ENCODE results near the gene KAT6B. TPM values are rescaled to one million over a fixed set of nuclear protein-coding genes. Genes with fewer than 3 reads are reported as not detected.

Gene KAT6B
- total and polyA plus RNA-seq, 2 of the 8 experiments (the other 6 are each of a cell fraction or from before 2014, with no cell fraction given) = 7.3 to 30.8 TPM

DNA sequence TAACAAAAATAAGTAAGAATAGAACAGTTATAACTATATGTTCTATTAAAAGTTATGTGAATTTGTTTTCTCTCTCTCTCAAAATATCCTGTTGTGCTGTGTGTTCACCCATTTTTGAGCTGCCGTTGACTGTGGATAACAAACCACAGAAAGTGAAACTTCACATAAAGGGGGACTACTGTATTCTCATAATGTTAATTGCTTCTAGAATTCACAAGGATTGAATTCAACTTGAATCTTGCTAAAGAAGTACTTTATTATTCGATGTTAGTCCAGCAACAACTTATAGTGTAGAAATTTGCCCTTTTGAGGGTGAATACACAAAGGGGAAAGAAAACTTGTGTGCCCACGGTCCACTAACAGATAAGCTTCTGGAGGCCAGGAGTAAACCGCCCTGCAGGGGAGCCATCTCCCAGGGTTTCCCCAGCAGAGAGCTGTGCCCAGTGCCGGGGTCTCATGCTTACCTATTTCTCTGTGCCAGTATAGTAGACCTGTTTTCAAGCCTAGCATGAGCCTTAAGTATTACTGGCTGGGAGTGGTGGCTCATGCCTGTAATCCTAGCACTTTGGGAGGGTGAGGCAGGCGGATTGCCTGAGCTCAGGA is 87.1 kb downstream of the KAT6B start:
- Histone ChIP-seq H3K9ac (replicated peaks in 1 of 4; ENCODE audit: extremely low read depth in 1 of 4, low read depth in 3 of 4, low read length in 3 of 4) (no peak overlapping the region), H2AFZ (ENCODE audit: low read length) (no peak overlapping the region), H3K9me3 (ENCODE audit: insufficient read depth in 2 of 2, low read depth in 1 of 2, low read length in 1 of 2) (no peaks in the 10 kb centered on the region; a peak in 1 of 4 replicates), H4K5ac (ENCODE audit: insufficient read length, low read depth, low read length) (no peak overlapping the region), H3K4me1 (replicated peaks in 1 of 4; ENCODE audit: control insufficient read depth in 3 of 4, insufficient read depth in 4 of 4, low read length in 3 of 4) (no peaks in the 10 kb centered on the region; a peak in 1 of 7 replicates), H3K79me2 (ENCODE audit: control insufficient read depth in 1 of 2, insufficient read depth in 2 of 2, low read length in 2 of 2) (peaks cover 3 to 16% of the 10 kb centered on the region in 2 experiments; a peak in 2 of 4 replicates), H3K27me3 (replicated peaks in 1 of 4; ENCODE audit: control insufficient read depth in 3 of 4, extremely low read depth in 1 of 4, insufficient read depth in 3 of 4, low read length in 3 of 4) (no peaks in the 10 kb centered on the region), H3K18ac (ENCODE audit: extremely low read depth, low read length) (no peak overlapping the region), H3K36me3 (ENCODE audit: control insufficient read depth in 2 of 4, insufficient read depth in 4 of 4, low read length in 3 of 4) (no peaks in the 10 kb centered on the region), H3K4ac (replicated peaks; ENCODE audit: insufficient read length, low read depth, low read length) (no peak overlapping the region), H3K23ac (ENCODE audit: insufficient read length) (no peak overlapping the region), H3K27ac (ENCODE audit: low read depth, low read length) (no peak overlapping the region), H4K8ac (ENCODE audit: extremely low read depth, insufficient read depth, low read length) (no peak overlapping the region), H2BK120ac (replicated peaks; ENCODE audit: low read depth, low read length) (no peak overlapping the region), H2BK12ac (ENCODE audit: low read depth, low read length) (no peak overlapping the region), H2BK20ac (ENCODE audit: low read length) (no peak overlapping the region), H4K20me1 (replicated peaks in 1 of 2; ENCODE audit: control insufficient read depth in 1 of 2, insufficient read depth in 2 of 2, low read length in 2 of 2) (peaks cover 0 to 2% of the 10 kb centered on the region in 2 experiments), H3K4me3 (ENCODE audit: extremely low read depth in 1 of 4, insufficient read depth in 2 of 4, low read depth in 3 of 4, low read length in 4 of 4) (no peak overlapping the region), H2BK5ac (ENCODE audit: low read depth, low read length) (no peak overlapping the region), H2AK5ac (ENCODE audit: low read depth, low read length) (no peak overlapping the region), H2BK15ac (ENCODE audit: low read length) (no peak overlapping the region), H3K56ac (replicated peaks; ENCODE audit: insufficient read length, low read depth, low read length) (no peak overlapping the region), H4K91ac (replicated peaks; ENCODE audit: insufficient read length, low read length) (no peak overlapping the region), H3K23me2 (ENCODE audit: low read depth, low read length) (no peaks in the 10 kb centered on the region), H3K4me2 (ENCODE audit: insufficient read depth in 1 of 2, low read depth in 2 of 2, low read length in 2 of 2) (no peak overlapping the region), H3K14ac (ENCODE audit: insufficient read length) (no peak overlapping the region), H3K79me1 (ENCODE audit: low read depth, low read length) (peaks cover 3% of the 10 kb centered on the region)
- 91% methylated on average over 6 of the region's 6 CpGs; no CpG with 5 or more reads in 1 of the 2 experiments for WGBS, 2 experiments (ENCODE audit: extremely low coverage in 1 of 2, insufficient coverage in 1 of 2, insufficient read length in 1 of 2, insufficient replicate concordance in 2 of 2, low coverage in 1 of 2, low lambda C conversion rate in 2 of 2, missing lambda C conversion rate in 1 of 2)
- DNase-seq (ENCODE audit: low read depth in 1 of 2, low spot score in 2 of 2) = no peak
- POLR2A ChIA-PET (ENCODE audit: partially characterized antibody) = interaction anchor here (1.3 kb wide), 1 partner anchor 35 kb away, joined by 4 read pairs; no protein-coding TSS in a partner anchor
- no peak for FAIRE-seq
- CTCF ChIA-PET (ENCODE audit: partially characterized antibody) = interaction anchor here (0.7 to 1.2 kb wide), 3 partner anchors 9 to 124 kb away, joined by 3 read pairs; no protein-coding TSS in a partner anchor
- TF ChIP-seq SIN3A (conservative IDR thresholded peaks at IDR 0.05 in 1 of 2, IDR thresholded peaks at IDR 0.05 in 1 of 2; ENCODE audit: low read depth in 1 of 2, low read length in 2 of 2) (no peak), FOSL1 (IDR thresholded peaks at IDR 0.05; ENCODE audit: insufficient read depth, low read depth, low read length) (no peak), SIRT6 (IDR thresholded peaks at IDR 0.05; ENCODE audit: low read length) (no peak), SRF (IDR thresholded peaks at IDR 0.05; ENCODE audit: low read depth, low read length) (no peak), POLR2A (IDR thresholded peaks at IDR 0.05; ENCODE audit: control extremely low read depth in 1 of 2, low read depth in 2 of 2, low read length in 2 of 2) (no peak), KDM5A (IDR thresholded peaks at IDR 0.05; ENCODE audit: low read length) (no peak), MAFK (IDR thresholded peaks at IDR 0.05; ENCODE audit: low read depth, low read length) (no peak), KDM4A (IDR thresholded peaks at IDR 0.05; ENCODE audit: low read depth, low read length, severe bottlenecking) (no peak), CHD2 (IDR thresholded peaks at IDR 0.05; ENCODE audit: low read length) (no peak), TEAD4 (IDR thresholded peaks at IDR 0.05; ENCODE audit: low read depth, low read length) (no peak), NANOG (IDR thresholded peaks at IDR 0.05; ENCODE audit: insufficient read depth, low read depth, low read length, poor library complexity, severe bottlenecking) (no peak), GABPA (IDR thresholded peaks at IDR 0.05; ENCODE audit: borderline replicate concordance, insufficient read depth, low read length) (no peak)
- TF ChIP-seq, protein P1, sequence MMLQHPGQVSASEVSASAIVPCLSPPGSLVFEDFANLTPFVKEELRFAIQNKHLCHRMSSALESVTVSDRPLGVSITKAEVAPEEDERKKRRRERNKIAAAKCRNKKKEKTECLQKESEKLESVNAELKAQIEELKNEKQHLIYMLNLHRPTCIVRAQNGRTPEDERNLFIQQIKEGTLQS (IDR thresholded peaks at IDR 0.05; ENCODE audit: insufficient read depth, low read depth, low read length) = no peak

Measured in H1 (cell line).